Kidney tubule cell (primary cell): Measurements from ENCODE around the gene GLG1.
"Not testable (repeated sequence)": the region's sequence is repeated elsewhere in the genome, so short reads cannot be mapped to it uniquely, and the experiment has no call there.

Experiments used
- DNase-seq: peaks from one replicate; pipeline ENCODE4 v3.0.0-alpha.2; 2018; ENCODE audit warnings: low spot score

Gene GLG1

GRCh38 chr16:74443624-74444346, 163.1 kb downstream of the GLG1 start:
- not testable (repeated sequence) for DNase-seq

GRCh38 chr16:74439685-74440084, 167.2 kb downstream of the GLG1 start:
- no peak for DNase-seq

- no peak for DNase-seq
These were observed 168.4 kb downstream of the GLG1 start for GRCh38 chr16:74438492-74438979.

- DNase-seq, result no peak
These were observed 175.4 kb downstream of the GLG1 start for GRCh38 chr16:74431516-74431915.

GRCh38 chr16:74430036-74430712, 176.7 kb downstream of the GLG1 start:
- peak; percentile 45 for DNase-seq

DNA sequence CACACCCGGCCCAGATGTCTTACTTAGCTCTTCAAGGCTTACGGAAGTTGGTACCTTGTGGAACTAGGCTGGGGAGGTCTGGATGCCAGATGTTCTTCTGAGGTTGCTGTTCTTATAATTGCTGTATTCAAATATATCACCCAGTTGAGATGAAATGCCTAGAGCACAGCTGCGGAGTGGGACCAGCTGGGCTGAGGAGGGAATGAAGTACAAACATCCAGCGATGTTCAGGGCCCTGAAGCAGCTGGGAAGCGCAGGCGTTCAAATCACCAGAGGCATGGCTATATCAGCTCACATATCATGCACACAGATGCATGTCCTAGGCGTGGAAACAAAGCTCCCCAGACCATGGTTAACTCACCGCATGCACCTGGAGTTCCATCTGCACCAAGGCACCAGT, 178.4 kb downstream of the GLG1 start:
- not testable (repeated sequence) for DNase-seq

- DNase-seq, result not testable (repeated sequence)
These were observed 181.2 kb downstream of the GLG1 start for GRCh38 chr16:74425751-74426150.

- DNase-seq, result not testable (repeated sequence)
These were observed 183.2 kb downstream of the GLG1 start for GRCh38 chr16:74423721-74424120.

- DNase-seq, result not testable (repeated sequence)
These were observed 184.8 kb downstream of the GLG1 start for GRCh38 chr16:74422086-74422485.

DNA sequence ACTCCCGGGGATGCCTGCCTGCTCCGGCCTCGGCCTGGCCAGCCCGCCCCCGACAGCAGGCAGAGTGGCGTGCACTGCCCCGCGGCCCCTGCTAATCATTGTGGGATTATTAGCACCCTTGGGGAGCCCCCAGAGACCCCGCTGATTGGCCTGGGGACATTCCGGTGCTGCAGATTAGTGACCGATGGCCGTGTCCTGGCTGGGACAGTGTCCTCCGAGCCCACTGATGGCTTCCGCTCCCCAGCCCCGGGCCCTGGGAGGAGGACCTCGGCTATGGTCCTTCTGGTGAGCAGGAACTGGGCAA, 185.5 kb downstream of the GLG1 start:
- DNase-seq, result not testable (repeated sequence)

GRCh38 chr16:74420612-74421481, 186.1 kb downstream of the GLG1 start, which contains the start of gene CLEC18B:
CLEC18B (minus strand) TSS chr16:74421478; CDS start chr16:74421270, 208 bp downstream.
- DNase-seq, result peak; percentile 64

GRCh38 chr16:74419811-74420210, 187.1 kb downstream of the GLG1 start:
- not testable (repeated sequence) for DNase-seq

DNA sequence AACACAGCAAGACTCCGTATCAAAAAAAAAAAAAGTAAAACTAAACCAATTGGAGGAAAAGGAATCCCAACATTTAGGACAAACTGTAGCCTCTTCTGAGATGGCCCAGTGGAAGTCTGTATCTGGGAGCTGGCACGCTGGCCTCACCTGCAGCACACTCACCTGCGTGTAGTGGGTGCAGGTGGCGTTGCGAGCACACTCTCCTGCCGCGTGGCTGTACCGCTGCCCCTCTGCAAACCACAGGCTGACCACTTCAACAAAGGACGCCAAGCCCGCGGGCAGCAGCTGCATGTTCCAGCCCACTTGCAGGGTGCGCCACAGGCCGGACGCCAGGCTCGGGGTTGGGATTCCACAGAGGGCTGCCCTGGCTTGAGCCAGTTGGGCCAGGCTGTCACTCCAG, 189.0 kb downstream of the GLG1 start:
- DNase-seq, result not testable (repeated sequence)

GRCh38 chr16:74413920-74414319, 193.0 kb downstream of the GLG1 start:
- DNase-seq, result not testable (repeated sequence)

GRCh38 chr16:74413485-74413884, 193.4 kb downstream of the GLG1 start:
- DNase-seq, result not testable (repeated sequence)

DNA sequence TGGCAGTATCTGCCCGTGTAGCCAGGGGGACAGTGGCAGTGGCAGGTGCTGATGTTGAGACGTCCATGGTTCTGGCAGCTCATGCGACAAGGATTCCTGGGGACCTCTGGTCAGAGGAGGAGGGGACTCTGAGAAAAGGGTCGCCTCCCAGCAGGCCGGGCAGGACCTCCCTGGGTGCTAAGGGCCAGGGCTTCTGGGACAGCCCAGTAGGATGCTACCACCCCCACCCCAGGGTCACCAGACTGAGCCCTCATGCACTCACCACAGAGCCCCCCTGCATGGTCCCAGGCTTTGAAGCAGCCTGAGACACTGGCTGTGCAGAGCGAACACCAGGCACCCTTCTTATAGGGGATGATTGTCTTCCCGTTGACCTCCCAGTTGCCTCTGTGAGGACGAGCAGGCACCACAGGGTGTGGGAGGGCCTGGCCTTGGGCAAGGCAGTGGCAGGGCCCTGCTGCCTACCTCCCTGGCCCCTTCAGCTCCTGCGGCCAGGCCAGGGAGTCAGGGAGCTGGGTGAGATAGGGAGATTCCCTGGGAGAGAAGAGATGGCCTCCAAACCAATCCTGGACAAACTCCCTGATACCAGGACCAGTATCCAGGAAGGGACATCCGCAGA, 194.0 kb downstream of the GLG1 start:
- not testable (repeated sequence) for DNase-seq

DNA sequence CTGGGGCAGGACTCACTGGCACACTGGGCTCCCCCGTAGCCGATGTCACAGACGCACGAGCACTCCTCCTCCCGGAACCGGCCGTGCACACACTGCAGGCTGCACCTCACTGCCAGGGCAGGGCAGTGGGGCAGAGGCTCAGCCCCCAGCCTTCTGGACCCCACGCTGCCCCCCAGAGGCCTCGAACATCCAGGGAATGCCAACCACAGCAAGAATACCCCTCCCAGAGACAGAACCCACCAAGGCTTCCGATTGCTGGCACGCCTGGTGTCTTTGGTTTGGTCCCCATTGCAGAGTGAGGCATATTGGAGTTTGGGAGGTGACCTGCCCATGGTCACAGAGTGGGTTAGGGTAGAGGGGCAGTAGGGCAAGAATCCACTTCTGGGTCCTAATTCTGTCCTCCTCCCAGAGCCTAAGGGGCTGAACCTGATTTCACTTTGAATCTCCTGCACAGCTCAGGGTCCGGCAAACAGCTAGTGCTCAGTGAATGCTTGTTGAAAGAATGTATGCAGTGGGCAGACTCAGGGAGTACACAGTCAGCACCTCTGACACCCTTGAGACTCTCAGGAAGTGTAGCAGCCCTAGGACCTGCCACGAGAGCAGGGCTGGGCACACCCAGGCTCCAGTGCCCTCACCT, 194.7 kb downstream of the GLG1 start:
- not testable (repeated sequence) for DNase-seq

GRCh38 chr16:74410981-74411380, 195.9 kb downstream of the GLG1 start:
- DNase-seq, result not testable (repeated sequence)

DNA sequence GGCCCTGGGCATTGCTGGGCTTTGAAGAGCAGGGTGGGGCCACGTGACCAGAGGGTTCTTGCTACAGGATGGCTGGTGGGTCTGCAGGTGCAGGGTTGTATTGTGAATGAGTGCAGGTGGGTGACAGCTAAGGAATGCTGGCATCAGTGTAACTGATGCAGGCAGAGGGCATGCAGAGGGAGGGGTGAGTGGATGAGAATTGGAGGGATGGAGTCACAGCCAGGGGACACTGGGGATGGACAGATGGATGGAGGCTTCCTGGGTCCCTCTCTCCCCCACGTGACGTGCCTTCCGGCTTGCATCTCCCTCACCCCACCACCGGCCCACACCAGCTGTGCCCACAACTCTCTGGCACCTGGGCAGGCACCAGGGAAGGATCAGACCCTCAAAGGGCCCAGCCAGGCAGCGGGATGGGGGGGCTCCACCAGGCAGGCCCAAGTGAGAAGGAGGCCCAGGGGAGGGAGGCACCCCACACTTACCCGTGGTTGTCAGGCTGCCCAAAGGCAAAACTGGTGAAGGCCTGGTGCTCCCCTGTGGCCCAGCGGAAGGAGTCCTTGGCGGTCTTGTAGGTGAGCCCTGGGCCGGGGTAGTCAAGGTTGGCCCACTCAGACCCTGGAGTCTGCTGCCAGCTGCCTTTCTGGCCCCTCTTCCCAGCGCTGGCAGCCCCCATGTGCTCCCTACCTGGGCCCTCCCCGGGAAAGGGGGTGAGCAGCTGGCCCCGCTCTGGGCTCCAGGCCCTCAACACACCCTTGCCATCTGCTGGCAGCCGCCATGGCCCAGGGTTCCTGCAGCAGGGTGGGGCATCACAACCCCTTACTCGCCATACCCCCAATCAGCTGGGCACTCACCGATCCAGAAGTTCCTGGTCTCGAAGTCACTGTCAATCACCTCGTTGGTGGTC, 196.6 kb downstream of the GLG1 start:
- not testable (repeated sequence) for DNase-seq
